Type B pancreatic cell (in vitro differentiated cells): ENCODE results near the gene SMPD2. TPM values are rescaled to one million over a fixed set of nuclear protein-coding genes. Genes with fewer than 3 reads are reported as not detected.

Source experiments
- DNase-seq: peaks from one replicate; pipeline ENCODE4 v3.0.0; 2021; ENCODE audit warnings: mixed read lengths; ENCODE audit not compliant: unreplicated experiment; ENCODE audit errors: extremely low spot score
- H3K27ac Mint-ChIP-seq: 2 replicates; pipeline ENCODE4 v1.8.0; 2021; ENCODE audit warnings: mild to moderate bottlenecking, mixed read lengths
- H3K27me3 Mint-ChIP-seq: 2 replicates; pipeline ENCODE4 v1.8.0; 2021; ENCODE audit warnings: mixed read lengths
- H3K36me3 Mint-ChIP-seq: 2 replicates; pipeline ENCODE4 v1.8.0; 2021; ENCODE audit warnings: mixed read lengths
- H3K4me1 Mint-ChIP-seq: one replicate; pipeline ENCODE4 v1.8.0; 2021; ENCODE audit warnings: mixed read lengths; ENCODE audit not compliant: unreplicated experiment
- H3K4me3 Mint-ChIP-seq: 2 replicates; pipeline ENCODE4 v1.8.0; 2021; ENCODE audit warnings: mild to moderate bottlenecking, mixed read lengths
- H3K9me3 Mint-ChIP-seq: 2 replicates; pipeline ENCODE4 v1.8.0; 2021; ENCODE audit warnings: mixed read lengths
- total RNA-seq: library from RNA; stranded (reverse); gene quantifications from 2 replicates; pipeline ENCODE4 v1.2.1, GENCODE V29; 2021; ENCODE audit warnings: low replicate concordance
- TF ChIP-seq, protein P1 (sequence below): fragments of 200-600 bp; sonication (generic); conservative IDR thresholded peaks from 2 replicates; pipeline ENCODE4 v1.5.0; 2021; ENCODE audit warnings: antibody characterized with exemption, mild to moderate bottlenecking

The SMPD2 gene
- total RNA-seq, 1 donor from 2014 or later, result 13.7 TPM

DNA sequence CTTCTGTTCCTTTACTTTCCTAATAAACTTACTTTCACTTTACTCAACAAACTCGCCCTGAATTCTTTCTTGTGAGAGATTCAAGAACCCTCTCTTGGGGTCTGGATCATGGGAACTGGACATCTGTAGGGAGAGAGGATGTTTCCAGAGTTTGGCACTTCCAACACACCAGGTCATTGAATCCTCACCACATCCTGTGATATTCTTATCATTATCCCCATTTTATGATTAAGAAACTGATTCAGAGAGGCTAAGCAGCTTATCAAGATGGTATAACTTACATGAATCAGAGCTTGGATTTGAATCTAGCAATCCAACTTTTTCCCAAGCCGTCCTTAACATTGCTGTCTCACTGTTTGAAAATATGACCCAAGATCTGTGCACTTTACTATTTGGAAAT is 15.6 kb upstream of the SMPD2 start:
- no peaks in the 10 kb centered on the region for H3K27me3 Mint-ChIP-seq
- no peaks in the 10 kb centered on the region for H3K9me3 Mint-ChIP-seq
- no peak overlapping the region for H3K27ac Mint-ChIP-seq
- TF ChIP-seq, protein P1, sequence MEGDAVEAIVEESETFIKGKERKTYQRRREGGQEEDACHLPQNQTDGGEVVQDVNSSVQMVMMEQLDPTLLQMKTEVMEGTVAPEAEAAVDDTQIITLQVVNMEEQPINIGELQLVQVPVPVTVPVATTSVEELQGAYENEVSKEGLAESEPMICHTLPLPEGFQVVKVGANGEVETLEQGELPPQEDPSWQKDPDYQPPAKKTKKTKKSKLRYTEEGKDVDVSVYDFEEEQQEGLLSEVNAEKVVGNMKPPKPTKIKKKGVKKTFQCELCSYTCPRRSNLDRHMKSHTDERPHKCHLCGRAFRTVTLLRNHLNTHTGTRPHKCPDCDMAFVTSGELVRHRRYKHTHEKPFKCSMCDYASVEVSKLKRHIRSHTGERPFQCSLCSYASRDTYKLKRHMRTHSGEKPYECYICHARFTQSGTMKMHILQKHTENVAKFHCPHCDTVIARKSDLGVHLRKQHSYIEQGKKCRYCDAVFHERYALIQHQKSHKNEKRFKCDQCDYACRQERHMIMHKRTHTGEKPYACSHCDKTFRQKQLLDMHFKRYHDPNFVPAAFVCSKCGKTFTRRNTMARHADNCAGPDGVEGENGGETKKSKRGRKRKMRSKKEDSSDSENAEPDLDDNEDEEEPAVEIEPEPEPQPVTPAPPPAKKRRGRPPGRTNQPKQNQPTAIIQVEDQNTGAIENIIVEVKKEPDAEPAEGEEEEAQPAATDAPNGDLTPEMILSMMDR, result no peak
- H3K4me1 Mint-ChIP-seq, result peaks cover 3% of the 10 kb centered on the region
- no peak for DNase-seq
- no peaks in the 10 kb centered on the region for H3K36me3 Mint-ChIP-seq
- no peak overlapping the region for H3K4me3 Mint-ChIP-seq

- Mint-ChIP-seq H3K36me3 (no peaks in the 10 kb centered on the region), H3K4me1 (no peaks in the 10 kb centered on the region), H3K9me3 (no peaks in the 10 kb centered on the region), H3K27me3 (no peaks in the 10 kb centered on the region), H3K27ac (no peak overlapping the region), H3K4me3 (no peak overlapping the region)
- no peak for DNase-seq
- TF ChIP-seq, protein P1, result no peak
Observed at GRCh38 chr6:109428889-109429477, 11.5 kb upstream of the SMPD2 start.

DNA sequence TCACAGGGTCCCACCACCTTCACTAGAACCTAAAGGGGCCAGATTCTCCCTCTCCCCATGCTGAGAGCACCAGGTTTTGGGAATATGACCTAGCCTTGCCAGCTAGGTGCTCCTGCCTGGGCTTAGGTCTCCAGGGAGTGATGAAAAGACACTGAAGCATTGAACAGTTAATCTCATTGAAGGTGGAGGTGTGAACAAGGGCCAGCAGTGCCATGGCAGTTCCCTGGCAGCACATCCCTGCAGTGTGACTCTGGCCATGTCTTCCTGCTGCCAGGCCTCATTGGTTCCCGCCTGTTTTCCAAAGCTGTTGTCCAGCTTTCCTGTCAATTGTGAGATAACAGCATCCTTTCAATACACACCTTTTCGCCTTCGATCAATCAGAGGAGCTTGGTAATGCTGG is 11.0 kb upstream of the SMPD2 start:
- no peaks in the 10 kb centered on the region for H3K9me3 Mint-ChIP-seq
- no peaks in the 10 kb centered on the region for H3K27me3 Mint-ChIP-seq
- H3K4me3 Mint-ChIP-seq, result no peak overlapping the region
- H3K36me3 Mint-ChIP-seq, result no peaks in the 10 kb centered on the region
- no peaks in the 10 kb centered on the region for H3K4me1 Mint-ChIP-seq
- no peak for DNase-seq
- TF ChIP-seq, protein P1, result no peak
- no peak overlapping the region for H3K27ac Mint-ChIP-seq

GRCh38 chr6:109434456-109434855 is 6.1 kb upstream of the SMPD2 start:
- peaks cover under 1% of the 10 kb centered on the region for H3K4me1 Mint-ChIP-seq
- TF ChIP-seq, protein P1, result no peak
- no peaks in the 10 kb centered on the region for H3K27me3 Mint-ChIP-seq
- peaks cover 3% of the 10 kb centered on the region for H3K36me3 Mint-ChIP-seq
- H3K9me3 Mint-ChIP-seq, result no peaks in the 10 kb centered on the region
- no peak for DNase-seq
- no peak overlapping the region for H3K27ac Mint-ChIP-seq
- H3K4me3 Mint-ChIP-seq, result no peak overlapping the region

DNA sequence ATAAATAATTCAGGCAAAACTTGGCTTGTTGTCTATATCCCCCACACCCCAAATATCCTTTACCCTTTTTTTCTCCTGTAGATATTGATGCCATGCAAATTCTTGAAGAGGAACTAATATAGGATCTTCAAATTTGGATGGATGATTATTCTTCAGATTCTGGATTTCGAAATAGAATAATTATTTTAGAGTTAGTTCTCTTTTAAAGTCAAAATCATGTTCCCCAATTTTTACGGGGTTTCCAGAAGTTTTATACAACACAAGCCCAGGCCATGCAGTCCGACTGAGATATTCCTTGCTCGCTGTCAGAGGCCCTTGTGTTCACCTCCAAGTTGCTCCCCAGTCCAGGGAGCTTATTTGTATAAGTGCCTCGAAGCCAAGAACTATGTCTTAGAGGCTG is 4.5 kb upstream of the SMPD2 start:
- H3K27ac Mint-ChIP-seq, result no peak overlapping the region
- TF ChIP-seq, protein P1, result no peak
- DNase-seq, result no peak
- H3K9me3 Mint-ChIP-seq, result no peaks in the 10 kb centered on the region
- peaks cover 3% of the 10 kb centered on the region for H3K36me3 Mint-ChIP-seq
- no peak overlapping the region for H3K4me3 Mint-ChIP-seq
- H3K27me3 Mint-ChIP-seq, result no peaks in the 10 kb centered on the region
- H3K4me1 Mint-ChIP-seq, result peaks cover 5% of the 10 kb centered on the region
